ENCODE data around the gene ESRRA. TPM values are rescaled to one million over a fixed set of nuclear protein-coding genes. Genes with fewer than 3 reads are reported as not detected.

The ESRRA gene
- total and polyA plus RNA-seq, 2 of the 4 experiments (the other 2 are of a cell fraction) = 10.2 to 15.0 TPM

DNA sequence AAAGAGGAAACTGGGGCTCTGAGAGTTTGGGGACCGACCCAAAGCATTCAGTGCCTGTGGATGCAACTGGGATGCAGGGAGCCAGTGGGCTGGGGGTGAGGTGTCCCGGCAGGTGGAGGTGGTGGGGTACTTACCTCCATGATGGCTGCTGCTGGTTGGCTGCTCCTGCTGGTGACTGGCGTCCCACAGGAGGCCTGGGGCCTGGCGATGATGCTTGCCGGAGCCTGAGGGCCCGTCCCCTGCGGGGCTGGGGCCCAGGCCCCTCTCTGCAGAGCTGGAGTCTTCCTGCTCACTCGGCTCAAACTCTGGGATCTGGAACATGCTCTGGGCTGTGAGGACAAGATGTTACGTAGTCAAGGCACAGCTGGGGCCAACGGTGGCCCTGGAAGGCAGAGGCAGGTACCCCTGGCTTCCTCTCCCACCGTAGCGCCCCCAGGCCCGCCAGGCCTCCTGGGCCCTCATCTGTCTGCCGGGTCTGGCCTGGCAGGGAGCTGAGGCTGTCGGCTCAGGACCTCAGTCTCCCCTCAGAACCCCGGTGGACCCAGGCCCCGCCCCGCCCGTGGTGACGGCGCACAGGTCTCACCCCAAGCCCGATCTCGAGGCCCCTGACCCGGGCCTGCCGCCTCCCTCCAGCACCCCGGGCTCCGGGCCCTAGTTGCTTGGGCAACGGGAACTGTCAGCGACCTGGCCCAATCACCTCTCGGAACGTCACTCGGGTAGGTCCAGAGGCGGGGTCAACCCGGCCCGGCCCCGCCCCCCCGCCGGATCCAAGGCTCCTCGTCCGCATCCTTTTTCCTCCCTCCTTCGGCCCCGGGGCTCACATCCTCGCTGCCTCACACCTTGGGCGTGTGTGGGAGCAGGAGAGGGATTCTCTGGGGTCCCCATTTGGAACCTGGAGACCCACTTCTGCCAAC lies 21.0 kb upstream of the ESRRA start, which contains the start of gene BAD:
BAD (minus strand) TSS at position 618 of the 914 bp plus-strand sequence; CDS start at position 321, 297 bp downstream.
- Histone ChIP-seq H4K91ac (ENCODE audit: insufficient read depth, low read depth, low read length) (peak within 1 kb of the TSS; percentile 57), H3K4me3 (ENCODE audit: insufficient read depth, low read depth, low read length) (peak within 1 kb of the TSS; percentile 71), H2AK5ac (ENCODE audit: low read depth, low read length) (peak within 1 kb of the TSS; percentile 90), H3K79me1 (ENCODE audit: low read depth in 1 of 2, low read length in 2 of 2) (peaks cover 15 to 39% of the 10 kb centered on the region in 2 experiments), H3K4me2 (ENCODE audit: low read depth, low read length) (peak within 1 kb of the TSS; percentile 99), H3K9me3 (ENCODE audit: control insufficient read depth, insufficient read depth, low read length) (no peaks in the 10 kb centered on the region), H3K18ac (ENCODE audit: low read depth, low read length) (peak within 1 kb of the TSS; percentile 62), H3K14ac (replicated peaks; ENCODE audit: low read depth, low read length) (peak within 1 kb of the TSS; percentile 98), H4K8ac (ENCODE audit: low read depth in 2 of 2, low read length in 2 of 2) (peak within 1 kb of the TSS; percentile 86 to 95), H4K5ac (ENCODE audit: low read depth, low read length) (peak within 1 kb of the TSS; percentile 91), H3K56ac (ENCODE audit: extremely low read depth, insufficient read depth, low read length) (peak within 1 kb of the TSS; percentile 55), H2AK9ac (replicated peaks; ENCODE audit: low read depth, low read length, poor library complexity) (peak within 1 kb of the TSS; percentile 77), H3K9me1 (ENCODE audit: insufficient read depth, low read length) (peaks cover 5% of the 10 kb centered on the region; the same call in 1 of the 2 replicates), H3K9ac (ENCODE audit: low read depth, low read length) (peak within 1 kb of the TSS; percentile 99), H2BK20ac (ENCODE audit: low read depth, low read length) (no peak within 1 kb of the TSS), H2BK5ac (ENCODE audit: low read depth, low read length, poor library complexity, severe bottlenecking) (peak within 1 kb of the TSS; percentile 67), H2BK120ac (ENCODE audit: low read depth, low read length) (peak within 1 kb of the TSS; percentile 37; the same call in 1 of the 2 replicates), H3K27me3 (ENCODE audit: control insufficient read depth, insufficient read depth, low read length) (no peaks in the 10 kb centered on the region; the same call in 1 of the 2 replicates), H3K36me3 (ENCODE audit: control insufficient read depth, insufficient read depth, low read length) (peaks cover 6% of the 10 kb centered on the region; the same call in 1 of the 2 replicates), H3K23ac (ENCODE audit: low read depth, low read length) (peak within 1 kb of the TSS; percentile 84; the same call in 1 of the 2 replicates), H2AFZ (replicated peaks; ENCODE audit: low read length, poor library complexity) (peak within 1 kb of the TSS; percentile 94), H3K4ac (ENCODE audit: low read depth, low read length) (peak within 1 kb of the TSS; percentile 94), H3K27ac (ENCODE audit: insufficient read depth, low read length) (peak within 1 kb of the TSS; percentile 90), H3K4me1 (ENCODE audit: control insufficient read depth, insufficient read depth, low read length) (peaks cover 8% of the 10 kb centered on the region), H2BK15ac (ENCODE audit: low read depth, low read length) (no peak within 1 kb of the TSS), H4K20me1 (ENCODE audit: insufficient read depth, low read length) (no peaks in the 10 kb centered on the region)
- in situ Hi-C loops (cut with MboI; ENCODE audit: low sequenced_read_pairs) = no loop called here
- ATAC-seq (ENCODE audit: low read depth) (peak; percentile 87), DNase-seq (peak; percentile 85)
- TF ChIP-seq CHD1 (IDR thresholded peaks at IDR 0.05; ENCODE audit: low read depth, low read length) = no peak
- 0 out of 2 replicates have a peak, but pooled peaks have one; percentile 20 for TF ChIP-seq MXI1 (IDR thresholded peaks at IDR 0.05; ENCODE audit: borderline replicate concordance, low read depth, low read length)
- TF ChIP-seq, protein P1, sequence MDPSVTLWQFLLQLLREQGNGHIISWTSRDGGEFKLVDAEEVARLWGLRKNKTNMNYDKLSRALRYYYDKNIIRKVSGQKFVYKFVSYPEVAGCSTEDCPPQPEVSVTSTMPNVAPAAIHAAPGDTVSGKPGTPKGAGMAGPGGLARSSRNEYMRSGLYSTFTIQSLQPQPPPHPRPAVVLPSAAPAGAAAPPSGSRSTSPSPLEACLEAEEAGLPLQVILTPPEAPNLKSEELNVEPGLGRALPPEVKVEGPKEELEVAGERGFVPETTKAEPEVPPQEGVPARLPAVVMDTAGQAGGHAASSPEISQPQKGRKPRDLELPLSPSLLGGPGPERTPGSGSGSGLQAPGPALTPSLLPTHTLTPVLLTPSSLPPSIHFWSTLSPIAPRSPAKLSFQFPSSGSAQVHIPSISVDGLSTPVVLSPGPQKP (IDR thresholded peaks at IDR 0.05; ENCODE audit: borderline replicate concordance, low read depth, low read length) = no peak
- TF ChIP-seq MAZ (IDR thresholded peaks at IDR 0.05; ENCODE audit: borderline replicate concordance, low read depth, low read length) = peak; percentile 45; the same call in 1 of the 2 replicates
- TF ChIP-seq, protein P2, sequence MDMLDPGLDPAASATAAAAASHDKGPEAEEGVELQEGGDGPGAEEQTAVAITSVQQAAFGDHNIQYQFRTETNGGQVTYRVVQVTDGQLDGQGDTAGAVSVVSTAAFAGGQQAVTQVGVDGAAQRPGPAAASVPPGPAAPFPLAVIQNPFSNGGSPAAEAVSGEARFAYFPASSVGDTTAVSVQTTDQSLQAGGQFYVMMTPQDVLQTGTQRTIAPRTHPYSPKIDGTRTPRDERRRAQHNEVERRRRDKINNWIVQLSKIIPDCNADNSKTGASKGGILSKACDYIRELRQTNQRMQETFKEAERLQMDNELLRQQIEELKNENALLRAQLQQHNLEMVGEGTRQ (IDR thresholded peaks at IDR 0.05; ENCODE audit: low read depth, low read length) = no peak
- no peak for TF ChIP-seq NFE2L2 (IDR thresholded peaks at IDR 0.05; ENCODE audit: low read depth, low read length)
- TF ChIP-seq POLR2A (IDR thresholded peaks at IDR 0.05; ENCODE audit: low read depth, low read length) = peak; percentile 59; the same call in 1 of the 2 replicates
- no peak for TF ChIP-seq CEBPB (IDR thresholded peaks at IDR 0.05; ENCODE audit: low read depth, low read length)
- TF ChIP-seq, protein P3, sequence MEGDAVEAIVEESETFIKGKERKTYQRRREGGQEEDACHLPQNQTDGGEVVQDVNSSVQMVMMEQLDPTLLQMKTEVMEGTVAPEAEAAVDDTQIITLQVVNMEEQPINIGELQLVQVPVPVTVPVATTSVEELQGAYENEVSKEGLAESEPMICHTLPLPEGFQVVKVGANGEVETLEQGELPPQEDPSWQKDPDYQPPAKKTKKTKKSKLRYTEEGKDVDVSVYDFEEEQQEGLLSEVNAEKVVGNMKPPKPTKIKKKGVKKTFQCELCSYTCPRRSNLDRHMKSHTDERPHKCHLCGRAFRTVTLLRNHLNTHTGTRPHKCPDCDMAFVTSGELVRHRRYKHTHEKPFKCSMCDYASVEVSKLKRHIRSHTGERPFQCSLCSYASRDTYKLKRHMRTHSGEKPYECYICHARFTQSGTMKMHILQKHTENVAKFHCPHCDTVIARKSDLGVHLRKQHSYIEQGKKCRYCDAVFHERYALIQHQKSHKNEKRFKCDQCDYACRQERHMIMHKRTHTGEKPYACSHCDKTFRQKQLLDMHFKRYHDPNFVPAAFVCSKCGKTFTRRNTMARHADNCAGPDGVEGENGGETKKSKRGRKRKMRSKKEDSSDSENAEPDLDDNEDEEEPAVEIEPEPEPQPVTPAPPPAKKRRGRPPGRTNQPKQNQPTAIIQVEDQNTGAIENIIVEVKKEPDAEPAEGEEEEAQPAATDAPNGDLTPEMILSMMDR (conservative IDR thresholded peaks at IDR 0.05; ENCODE audit: low read depth, low read length) = no peak
- no peak for TF ChIP-seq RFX5 (IDR thresholded peaks at IDR 0.05; ENCODE audit: low read depth, low read length)
- TF ChIP-seq MAFK (IDR thresholded peaks at IDR 0.05; ENCODE audit: low read depth, low read length) = no peak
- intact Hi-C loops (cut with micrococcal nuclease) = no loop called here
- 4% methylated on average over 22 of the region's 44 CpGs; no CpG with 5 or more reads in 1 of the 2 experiments for WGBS, 2 experiments (ENCODE audit: extremely low coverage in 2 of 2, insufficient read length in 1 of 2)
- CTCF ChIA-PET = interaction anchor here (1.2 to 1.6 kb wide), 2 partner anchors 17 to 21 kb away, joined by 3 to 4 read pairs; partner anchors contain the start of gene ESRRA
- BruUV-seq (replicated peaks) = TSS peak; percentile 45
- POLR2A ChIA-PET (ENCODE audit: unreplicated experiment) = no interaction called here
- dilution Hi-C loops (cut with HindIII; ENCODE audit: low sequenced_read_pairs, unreplicated experiment) = no loop called here

Measured in IMR-90 (cell line).